IMR-90 (cell line): Measurements from ENCODE around the gene KRTAP27-1. TPM values are rescaled to one million over a fixed set of nuclear protein-coding genes. Genes with fewer than 3 reads are reported as not detected.

ENCODE experiments used
- ATAC-seq: fragments of 200-7000 bp; cut with Tn5 transposase; 2 replicates; pipeline ENCODE4 v1.9.1; 2020; ENCODE audit warnings: low read depth, mild to moderate bottlenecking, moderate library complexity
- BruUV-seq: library from RNA; stranded (reverse); fragments of 400-500 nt; replicated peaks from 2 replicates; lab custom pipeline; 2021; lab: Mats Ljungman, UMichigan
- CTCF ChIA-PET: fragments of 300-600 bp; formaldehyde crosslinking; extraction: SDS; loops from one replicate; lab custom pipeline; 2021; ENCODE audit warnings: antibody characterized with exemption; lab: Yijun Ruan, JAX
- POLR2A ChIA-PET: fragments of 300-600 bp; sonication (Branson Sonifier 250); formaldehyde crosslinking; loops from one replicate; lab custom pipeline; 2022; ENCODE audit warnings: antibody characterized with exemption; ENCODE audit not compliant: unreplicated experiment; lab: Charles Lee
- DNase-seq: peaks from one replicate; pipeline ENCODE4 v3.0.0; 2013
- H2AFZ ChIP-seq: replicated peaks from 2 replicates; pipeline ENCODE3; 2013; ENCODE audit warnings: low read length, mild to moderate bottlenecking; ENCODE audit not compliant: poor library complexity
- H2AK5ac ChIP-seq: 2 replicates; pipeline ENCODE4 v1.6.1; 2013; ENCODE audit warnings: low read depth, low read length, inconsistent platforms
- H2AK9ac ChIP-seq: replicated peaks from 2 replicates; pipeline ENCODE3; 2013; ENCODE audit warnings: mild to moderate bottlenecking, low read depth, low read length, moderate library complexity; ENCODE audit not compliant: poor library complexity
- H2BK120ac ChIP-seq: 2 replicates; pipeline ENCODE4 v1.6.1; 2013; ENCODE audit warnings: low read depth, low read length, inconsistent platforms
- H2BK15ac ChIP-seq: 3 replicates; pipeline ENCODE4 v1.6.1; 2013; ENCODE audit warnings: low read depth, low read length, inconsistent platforms
- H2BK20ac ChIP-seq: 2 replicates; pipeline ENCODE4 v1.6.1; 2013; ENCODE audit warnings: low read depth, mild to moderate bottlenecking, inconsistent platforms, low read length, moderate library complexity
- H2BK5ac ChIP-seq: 2 replicates; pipeline ENCODE4 v1.6.1; 2013; ENCODE audit warnings: mild to moderate bottlenecking, low read depth, low read length, inconsistent platforms; ENCODE audit not compliant: poor library complexity, severe bottlenecking
- H3K14ac ChIP-seq: replicated peaks from 2 replicates; pipeline ENCODE4 v1.6.1; 2013; ENCODE audit warnings: low read depth, low read length, inconsistent platforms
- H3K18ac ChIP-seq: 2 replicates; pipeline ENCODE4 v1.6.1; 2013; ENCODE audit warnings: low read depth, low read length, control low read depth
- H3K23ac ChIP-seq: 2 replicates; pipeline ENCODE4 v1.6.1; 2013; ENCODE audit warnings: low read depth, low read length, inconsistent platforms
- H3K27ac ChIP-seq: 2 replicates; pipeline ENCODE4 v1.5.1; 2013; ENCODE audit warnings: mild to moderate bottlenecking, control low read depth, low read length; ENCODE audit not compliant: insufficient read depth
- H3K27me3 ChIP-seq: 2 replicates; pipeline ENCODE4 v1.6.1; 2013; ENCODE audit warnings: low read length; ENCODE audit not compliant: control insufficient read depth, insufficient read depth
- H3K36me3 ChIP-seq: 2 replicates; pipeline ENCODE4 v1.6.1; 2013; ENCODE audit warnings: low read length, mixed read lengths; ENCODE audit not compliant: control insufficient read depth, insufficient read depth
- H3K4ac ChIP-seq: 2 replicates; pipeline ENCODE4 v1.6.1; 2013; ENCODE audit warnings: low read depth, low read length, inconsistent platforms
- H3K4me1 ChIP-seq: 2 replicates; pipeline ENCODE4 v1.6.1; 2013; ENCODE audit warnings: low read length, mixed read lengths; ENCODE audit not compliant: control insufficient read depth, insufficient read depth
- H3K4me2 ChIP-seq: 2 replicates; pipeline ENCODE4 v1.6.1; 2013; ENCODE audit warnings: low read depth, mild to moderate bottlenecking, control low read depth, low read length, moderate library complexity
- H3K4me3 ChIP-seq: 2 replicates; pipeline ENCODE4 v1.5.1; 2013; ENCODE audit warnings: low read depth, mild to moderate bottlenecking, control low read depth, low read length, moderate library complexity; ENCODE audit not compliant: insufficient read depth
- H3K56ac ChIP-seq: 2 replicates; pipeline ENCODE4 v1.6.1; 2013; ENCODE audit warnings: low read length, inconsistent platforms; ENCODE audit not compliant: insufficient read depth; ENCODE audit errors: extremely low read depth
- H3K79me1 ChIP-seq, 2 experiments: 2 replicates each; pipeline ENCODE4 v1.6.1; 2013; ENCODE audit warnings: low read length in 2 of 2, inconsistent platforms in 1 of 2, low read depth in 1 of 2
- H3K9ac ChIP-seq: 2 replicates; pipeline ENCODE4 v1.6.1; 2013; ENCODE audit warnings: low read depth, low read length, control low read depth
- H3K9me1 ChIP-seq: 2 replicates; pipeline ENCODE4 v1.6.1; 2013; ENCODE audit warnings: low read length, inconsistent platforms; ENCODE audit not compliant: insufficient read depth
- H3K9me3 ChIP-seq: 2 replicates; pipeline ENCODE4 v1.6.1; 2013; ENCODE audit warnings: low read length; ENCODE audit not compliant: control insufficient read depth, insufficient read depth
- H4K20me1 ChIP-seq: 2 replicates; pipeline ENCODE4 v1.6.1; 2013; ENCODE audit warnings: low read length, inconsistent platforms; ENCODE audit not compliant: insufficient read depth
- H4K5ac ChIP-seq: 2 replicates; pipeline ENCODE4 v1.6.1; 2013; ENCODE audit warnings: mild to moderate bottlenecking, low read depth, low read length, control low read depth
- H4K8ac ChIP-seq, 2 experiments: 2 replicates each; pipeline ENCODE4 v1.6.1; 2013; ENCODE audit warnings: low read depth in 2 of 2, low read length in 2 of 2, control low read depth in 1 of 2, inconsistent platforms in 1 of 2
- H4K91ac ChIP-seq: 2 replicates; pipeline ENCODE4 v1.6.1; 2013; ENCODE audit warnings: low read depth, low read length, inconsistent platforms; ENCODE audit not compliant: insufficient read depth
- BHLHE40 ChIP-seq: fragments of 150-350 bp; IDR thresholded peaks from 2 replicates; pipeline ENCODE4 v1.6.1; 2016; ENCODE audit warnings: mild to moderate bottlenecking, low read depth, low read length
- CEBPB ChIP-seq: IDR thresholded peaks from 2 replicates; pipeline ENCODE4 v1.6.1; 2012; ENCODE audit warnings: low read depth, low read length, improper control_type of control experiment
- CHD1 ChIP-seq: IDR thresholded peaks from 2 replicates; pipeline ENCODE4 v1.6.1; 2012; ENCODE audit warnings: low read depth, low read length, improper control_type of control experiment
- MAZ ChIP-seq: IDR thresholded peaks from 2 replicates; pipeline ENCODE4 v1.6.1; 2012; ENCODE audit warnings: low read depth, mild to moderate bottlenecking, low read length, improper control_type of control experiment, moderate library complexity, borderline replicate concordance
- MXI1 ChIP-seq: IDR thresholded peaks from 2 replicates; pipeline ENCODE4 v1.6.1; 2012; ENCODE audit warnings: low read depth, mild to moderate bottlenecking, low read length, moderate library complexity, borderline replicate concordance
- NFE2L2 ChIP-seq: fragments of 150-350 bp; IDR thresholded peaks from 2 replicates; pipeline ENCODE4 v1.6.1; 2016; ENCODE audit warnings: low read depth, mild to moderate bottlenecking, low read length
- POLR2A ChIP-seq: IDR thresholded peaks from 2 replicates; pipeline ENCODE4 v1.6.1; 2012; ENCODE audit warnings: mild to moderate bottlenecking, low read depth, low read length
- RCOR1 ChIP-seq: IDR thresholded peaks from 2 replicates; pipeline ENCODE4 v1.6.1; 2012; ENCODE audit warnings: mild to moderate bottlenecking, low read length, improper control_type of control experiment; ENCODE audit not compliant: insufficient replicate concordance
- RFX5 ChIP-seq: IDR thresholded peaks from 2 replicates; pipeline ENCODE4 v1.8.0; 2012; ENCODE audit warnings: low read depth, mild to moderate bottlenecking, low read length, moderate library complexity
- WGBS, 2 experiments: methylation state at CpG; one replicate each; pipeline versions ENCODE4 v1.1.5 to v1.1.7; 2013; ENCODE audit warnings: missing lambda C conversion rate in 2 of 2; ENCODE audit not compliant: insufficient read length in 1 of 2; ENCODE audit errors: extremely low coverage in 2 of 2; 5-methylcytosine and 5-hydroxymethylcytosine counted together
- dilution Hi-C: fragments of 300-500 bp; cut with HindIII; formaldehyde crosslinking; loops from one replicate; pipeline ENCODE4 v1.14.3; 2018; ENCODE audit warnings: low sequenced_read_pairs; ENCODE audit not compliant: unreplicated experiment
- in situ Hi-C: fragments of 300-500 bp; cut with MboI; formaldehyde crosslinking; loops from 3 replicates; pipeline ENCODE4 v1.14.3; 2019; ENCODE audit warnings: low sequenced_read_pairs, inconsistent platforms, mixed read lengths
- intact Hi-C: fragments of 100-400 bp; cut with micrococcal nuclease; formaldehyde crosslinking; loops from 2 replicates; pipeline ENCODE4 v1.10.0; 2022
- polyA plus RNA-seq, 3 experiments: library from polyadenylated mRNA; depleted of rRNA; stranded (reverse); fragments of >200 nt; gene quantifications; 2 replicates each; pipeline ENCODE4 v1.2.3, GENCODE V29; 2012; ENCODE audit warnings: low replicate concordance in 1 of 3
- total RNA-seq: library from RNA; depleted of rRNA; stranded (reverse); fragments of >200 nt; gene quantifications from 2 replicates; pipeline ENCODE4 v1.2.3, GENCODE V29; 2012
- TF ChIP-seq, protein P1 (sequence below): fragments of 150-350 bp; IDR thresholded peaks from 2 replicates; pipeline ENCODE4 v1.6.1; 2017; ENCODE audit warnings: mild to moderate bottlenecking, antibody characterized with exemption, low read length, low read depth
- TF ChIP-seq, protein P2 (sequence below): conservative IDR thresholded peaks from 2 replicates; pipeline ENCODE4 v1.5.1; 2012; ENCODE audit warnings: mild to moderate bottlenecking, low read depth, low read length, improper control_type of control experiment

The KRTAP27-1 gene
- total and polyA plus RNA-seq, 2 of the 4 experiments (the other 2 are of a cell fraction): not detected

DNA sequence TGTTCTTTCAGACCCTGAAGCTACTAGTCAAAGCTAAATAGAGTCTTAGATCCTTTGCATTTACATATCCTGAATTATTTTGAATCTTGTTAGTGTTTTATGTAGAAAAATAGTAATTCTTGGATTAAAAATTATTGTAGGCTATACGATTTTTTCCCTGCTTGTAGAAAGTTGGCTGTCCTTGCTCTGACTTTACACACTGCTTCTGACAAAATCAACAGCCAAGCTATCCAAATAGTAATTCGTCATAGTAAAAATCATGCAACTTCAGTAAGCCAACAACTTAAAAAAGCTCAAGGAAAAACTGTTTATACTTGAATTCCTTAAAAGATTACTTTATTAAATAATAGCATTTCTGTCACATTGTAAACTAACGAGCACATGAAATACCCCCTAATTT lies 18.4 kb upstream of the KRTAP27-1 start:
- no TSS peak for BruUV-seq
- Histone ChIP-seq H2AK9ac (no peak overlapping the region), H2AFZ (no peak overlapping the region), H3K4me1 (no peaks in the 10 kb centered on the region), H3K23ac (no peak overlapping the region), H3K36me3 (no peaks in the 10 kb centered on the region), H3K4me3 (no peak overlapping the region), H3K4ac (no peak overlapping the region), H3K27ac (no peak overlapping the region), H3K27me3 (no peaks in the 10 kb centered on the region), H3K79me1 (no peaks in the 10 kb centered on the region), H2BK15ac (no peak overlapping the region), H2BK5ac (no peak overlapping the region), H3K9me1 (no peaks in the 10 kb centered on the region), H2AK5ac (no peak overlapping the region), H2BK20ac (no peak overlapping the region), H3K9me3 (peaks cover 8% of the 10 kb centered on the region), H4K20me1 (no peaks in the 10 kb centered on the region), H3K14ac (no peak overlapping the region), H3K9ac (no peak overlapping the region), H4K91ac (no peak overlapping the region), H4K8ac (no peak overlapping the region), H3K4me2 (no peak overlapping the region), H3K56ac (no peak overlapping the region), H2BK120ac (no peak overlapping the region), H4K5ac (no peak overlapping the region), H3K18ac (no peak overlapping the region)
- dilution Hi-C loops: no loop called here
- intact Hi-C loops: no loop called here
- WGBS, 2 experiments: no CpG with 5 or more reads among the region's 3 CpGs
- TF ChIP-seq, protein P1, sequence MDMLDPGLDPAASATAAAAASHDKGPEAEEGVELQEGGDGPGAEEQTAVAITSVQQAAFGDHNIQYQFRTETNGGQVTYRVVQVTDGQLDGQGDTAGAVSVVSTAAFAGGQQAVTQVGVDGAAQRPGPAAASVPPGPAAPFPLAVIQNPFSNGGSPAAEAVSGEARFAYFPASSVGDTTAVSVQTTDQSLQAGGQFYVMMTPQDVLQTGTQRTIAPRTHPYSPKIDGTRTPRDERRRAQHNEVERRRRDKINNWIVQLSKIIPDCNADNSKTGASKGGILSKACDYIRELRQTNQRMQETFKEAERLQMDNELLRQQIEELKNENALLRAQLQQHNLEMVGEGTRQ: no peak
- TF ChIP-seq POLR2A: no peak
- TF ChIP-seq, protein P2, sequence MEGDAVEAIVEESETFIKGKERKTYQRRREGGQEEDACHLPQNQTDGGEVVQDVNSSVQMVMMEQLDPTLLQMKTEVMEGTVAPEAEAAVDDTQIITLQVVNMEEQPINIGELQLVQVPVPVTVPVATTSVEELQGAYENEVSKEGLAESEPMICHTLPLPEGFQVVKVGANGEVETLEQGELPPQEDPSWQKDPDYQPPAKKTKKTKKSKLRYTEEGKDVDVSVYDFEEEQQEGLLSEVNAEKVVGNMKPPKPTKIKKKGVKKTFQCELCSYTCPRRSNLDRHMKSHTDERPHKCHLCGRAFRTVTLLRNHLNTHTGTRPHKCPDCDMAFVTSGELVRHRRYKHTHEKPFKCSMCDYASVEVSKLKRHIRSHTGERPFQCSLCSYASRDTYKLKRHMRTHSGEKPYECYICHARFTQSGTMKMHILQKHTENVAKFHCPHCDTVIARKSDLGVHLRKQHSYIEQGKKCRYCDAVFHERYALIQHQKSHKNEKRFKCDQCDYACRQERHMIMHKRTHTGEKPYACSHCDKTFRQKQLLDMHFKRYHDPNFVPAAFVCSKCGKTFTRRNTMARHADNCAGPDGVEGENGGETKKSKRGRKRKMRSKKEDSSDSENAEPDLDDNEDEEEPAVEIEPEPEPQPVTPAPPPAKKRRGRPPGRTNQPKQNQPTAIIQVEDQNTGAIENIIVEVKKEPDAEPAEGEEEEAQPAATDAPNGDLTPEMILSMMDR: no peak
- no peak for TF ChIP-seq NFE2L2
- TF ChIP-seq RCOR1: no peak
- no peak for TF ChIP-seq MAZ
- no peak for TF ChIP-seq BHLHE40
- no peak for TF ChIP-seq CHD1
- no peak for TF ChIP-seq RFX5
- no peak for TF ChIP-seq MXI1
- no peak for TF ChIP-seq CEBPB
- ChIA-PET CTCF (no interaction called here), POLR2A (no interaction called here)
- ATAC-seq: no peak
- in situ Hi-C loops: no loop called here
- DNase-seq: no peak
